Measurements from ENCODE around the gene OST4. TPM values are rescaled to one million over a fixed set of nuclear protein-coding genes. Genes with fewer than 3 reads are reported as not detected.
A peak's percentile ranks its signal among the peaks of the same experiment; 100 is the strongest.

OST4 gene
- total RNA-seq, 4 donors from 2014 or later = 200 to 352 (median 243) TPM

GRCh38 chr2:27080603-27080936, 9.1 kb upstream of the OST4 start:
- WGBS = 31% methylated on average over 7 of the region's 14 CpGs
- peak overlapping the region; percentile 56 to 76 (median 70) for H3K4me3 ChIP-seq
- H3K27me3 ChIP-seq = no peaks in the 10 kb centered on the region
- TF ChIP-seq POLR2AphosphoS5 (IDR thresholded peaks at IDR 0.05) = no peak
- TF ChIP-seq POLR2A (IDR thresholded peaks at IDR 0.05; ENCODE audit: low read depth) = no peak
- TF ChIP-seq EP300 (IDR thresholded peaks at IDR 0.05) = no peak
- no peak for TF ChIP-seq CTCF (IDR thresholded peaks at IDR 0.05)
- intact Hi-C loops (cut with DNase I) = no loop called here
- no peak for DNase-seq (ENCODE audit: extremely low spot score)
- peak overlapping the region; percentile 98 to 99 (median 98) for H3K27ac ChIP-seq (replicated peaks in 1 of 4)
- no peaks in the 10 kb centered on the region for H3K9me3 ChIP-seq
- peaks cover 47 to 97% (median 96%) of the 10 kb centered on the region in 4 donors for H3K4me1 ChIP-seq
- H3K36me3 ChIP-seq = peaks cover 4 to 27% (median 14%) of the 10 kb centered on the region in 4 donors

GRCh38 chr2:27080140-27080469, 8.7 kb upstream of the OST4 start:
- intact Hi-C loops (cut with DNase I) = no loop called here
- Histone ChIP-seq H3K27me3 (no peaks in the 10 kb centered on the region), H3K4me3 (peak overlapping the region; percentile 56 to 76 (median 70)), H3K9me3 (no peaks in the 10 kb centered on the region), H3K4me1 (peaks cover 44 to 97% (median 96%) of the 10 kb centered on the region in 4 donors), H3K27ac (replicated peaks in 1 of 4) (peak overlapping the region; percentile 98 to 99 (median 98)), H3K36me3 (peaks cover 4 to 27% (median 14%) of the 10 kb centered on the region in 4 donors)
- no peak for TF ChIP-seq POLR2AphosphoS5 (IDR thresholded peaks at IDR 0.05)
- TF ChIP-seq EP300 (IDR thresholded peaks at IDR 0.05) = no peak
- no peak for TF ChIP-seq POLR2A (IDR thresholded peaks at IDR 0.05; ENCODE audit: low read depth)
- DNase-seq (ENCODE audit: extremely low spot score) = no peak
- 30% methylated on average over 4 of the region's 7 CpGs for WGBS

- Histone ChIP-seq H3K36me3 (peaks cover 4 to 27% (median 14%) of the 10 kb centered on the region in 4 donors), H3K27ac (replicated peaks in 1 of 4) (peak overlapping the region; percentile 98 to 99 (median 98)), H3K9me3 (no peaks in the 10 kb centered on the region), H3K27me3 (no peaks in the 10 kb centered on the region), H3K4me1 (peaks cover 47 to 97% (median 96%) of the 10 kb centered on the region in 4 donors), H3K4me3 (peak overlapping the region; percentile 56 to 76 (median 70))
- 35% methylated on average over 11 of the region's 14 CpGs for whole genome bisulfite sequencing
- TF ChIP-seq CTCF (IDR thresholded peaks at IDR 0.05) (no peak), EP300 (IDR thresholded peaks at IDR 0.05) (no peak), POLR2AphosphoS5 (IDR thresholded peaks at IDR 0.05) (no peak), POLR2A (IDR thresholded peaks at IDR 0.05; ENCODE audit: low read depth) (no peak)
- intact Hi-C loops (cut with DNase I) = loop anchor here (2.0 kb wide), 1 partner anchor 29 kb away; the partner anchor contains the start of gene AGBL5
- DNase-seq (ENCODE audit: extremely low spot score) = no peak
These were observed 8.0 kb upstream of the OST4 start for GRCh38 chr2:27079233-27080139.

GRCh38 chr2:27078267-27079194, 7.1 kb upstream of the OST4 start, which contains the start of gene EMILIN1:
Gene EMILIN1, plus strand, starts transcription at chr2:27078615. Its CDS starts 451 bp downstream, at chr2:27079066.
- Histone ChIP-seq H3K36me3 (peaks cover 4 to 23% (median 12%) of the 10 kb centered on the region in 4 donors), H3K27me3 (no peaks in the 10 kb centered on the region), H3K27ac (replicated peaks in 1 of 4) (peak within 1 kb of the TSS; percentile 98 to 99 (median 98)), H3K9me3 (no peaks in the 10 kb centered on the region), H3K4me3 (peak within 1 kb of the TSS; percentile 56 to 76 (median 70)), H3K4me1 (peaks cover 54 to 97% (median 96%) of the 10 kb centered on the region in 4 donors)
- WGBS = 9% methylated on average over 34 of the region's 41 CpGs
- DNase-seq (ENCODE audit: extremely low spot score) = peak; percentile 97
- TF ChIP-seq POLR2AphosphoS5 (IDR thresholded peaks at IDR 0.05) = peak; percentile 76 to 83
- peak in 1 of 3 experiments; percentile 18 for TF ChIP-seq CTCF (IDR thresholded peaks at IDR 0.05)
- no peak for TF ChIP-seq EP300 (IDR thresholded peaks at IDR 0.05)
- no peak for TF ChIP-seq POLR2A (IDR thresholded peaks at IDR 0.05; ENCODE audit: low read depth)
- intact Hi-C loops (cut with DNase I) = loop anchor here (2.0 kb wide), 1 partner anchor 28 kb away; the partner anchor contains the start of gene AGBL5

Measured in esophagus muscularis mucosa (tissue), 4 donors.